Measurements from ENCODE around the gene ZNF518B. TPM values are rescaled to one million over a fixed set of nuclear protein-coding genes. Genes with fewer than 3 reads are reported as not detected.

ZNF518B gene
- total and polyA plus RNA-seq, 2 donors (not counting 1 experiment from before 2014, with no cell fraction given) = 12.4 to 20.0 TPM

- no peak overlapping the region for H3K27ac ChIP-seq (ENCODE audit: insufficient read depth, low read length)
- H4K20me1 ChIP-seq (ENCODE audit: control insufficient read depth, extremely low read depth, insufficient read depth, low read length) = no peaks in the 10 kb centered on the region
- no peak overlapping the region for H2AFZ ChIP-seq (ENCODE audit: low read length)
- no peak for DNase-seq (ENCODE audit: low read depth in 2 of 2)
- peaks cover 13% of the 10 kb centered on the region for H3K79me2 ChIP-seq (ENCODE audit: control insufficient read depth, insufficient read depth, low read length)
- H3K4me1 ChIP-seq (ENCODE audit: control insufficient read depth, extremely low read depth, insufficient read depth, low read length) = no peaks in the 10 kb centered on the region
- no peaks in the 10 kb centered on the region for H3K27me3 ChIP-seq (ENCODE audit: control insufficient read depth, insufficient read depth, low read length)
- H3K9me3 ChIP-seq (ENCODE audit: control insufficient read depth, insufficient read depth, low read depth, low read length) = no peaks in the 10 kb centered on the region
- no peak for TF ChIP-seq EZH2 (IDR thresholded peaks at IDR 0.05; ENCODE audit: low read length, missing control alignments)
- TF ChIP-seq CTCF (conservative IDR thresholded peaks at IDR 0.05 in 1 of 2, IDR thresholded peaks at IDR 0.05 in 1 of 2; ENCODE audit: low read depth in 1 of 2, low read length in 2 of 2) = no peak
- H3K36me3 ChIP-seq (ENCODE audit: control insufficient read depth, insufficient read depth, low read length) = peaks cover 12% of the 10 kb centered on the region
- H3K9ac ChIP-seq (ENCODE audit: insufficient read depth, low read length) = no peak overlapping the region
- no peak overlapping the region for H3K4me3 ChIP-seq (replicated peaks in 1 of 4; ENCODE audit: control extremely low read depth in 1 of 4, insufficient read depth in 1 of 4, low read depth in 3 of 4, low read length in 4 of 4)
- no peak overlapping the region for H3K4me2 ChIP-seq (ENCODE audit: extremely low read depth, insufficient read depth, low read length)
These were observed 2.1 kb downstream of the ZNF518B start for GRCh38 chr4:10455133-10455532.

GRCh38 chr4:10454726-10455125 lies 2.5 kb downstream of the ZNF518B start:
- no peak for DNase-seq (ENCODE audit: low read depth in 2 of 2)
- Histone ChIP-seq H3K4me2 (ENCODE audit: extremely low read depth, insufficient read depth, low read length) (no peak overlapping the region), H3K27me3 (ENCODE audit: control insufficient read depth, insufficient read depth, low read length) (no peaks in the 10 kb centered on the region), H3K4me3 (replicated peaks in 1 of 4; ENCODE audit: control extremely low read depth in 1 of 4, insufficient read depth in 1 of 4, low read depth in 3 of 4, low read length in 4 of 4) (no peak overlapping the region), H3K36me3 (ENCODE audit: control insufficient read depth, insufficient read depth, low read length) (peaks cover 12% of the 10 kb centered on the region), H4K20me1 (ENCODE audit: control insufficient read depth, extremely low read depth, insufficient read depth, low read length) (no peaks in the 10 kb centered on the region), H3K4me1 (ENCODE audit: control insufficient read depth, extremely low read depth, insufficient read depth, low read length) (no peaks in the 10 kb centered on the region), H3K27ac (ENCODE audit: insufficient read depth, low read length) (no peak overlapping the region), H3K9me3 (ENCODE audit: control insufficient read depth, insufficient read depth, low read depth, low read length) (no peaks in the 10 kb centered on the region), H2AFZ (ENCODE audit: low read length) (no peak overlapping the region), H3K79me2 (ENCODE audit: control insufficient read depth, insufficient read depth, low read length) (peaks cover 13% of the 10 kb centered on the region), H3K9ac (ENCODE audit: insufficient read depth, low read length) (no peak overlapping the region)
- no peak for TF ChIP-seq EZH2 (IDR thresholded peaks at IDR 0.05; ENCODE audit: low read length, missing control alignments)
- TF ChIP-seq CTCF (conservative IDR thresholded peaks at IDR 0.05 in 1 of 2, IDR thresholded peaks at IDR 0.05 in 1 of 2; ENCODE audit: low read depth in 1 of 2, low read length in 2 of 2) = no peak

GRCh38 chr4:10454121-10454520 lies 3.1 kb downstream of the ZNF518B start:
- Histone ChIP-seq H3K36me3 (ENCODE audit: control insufficient read depth, insufficient read depth, low read length) (peaks cover 12% of the 10 kb centered on the region), H3K9ac (ENCODE audit: insufficient read depth, low read length) (no peak overlapping the region), H2AFZ (ENCODE audit: low read length) (no peak overlapping the region), H3K4me3 (replicated peaks in 1 of 4; ENCODE audit: control extremely low read depth in 1 of 4, insufficient read depth in 1 of 4, low read depth in 3 of 4, low read length in 4 of 4) (no peak overlapping the region), H3K9me3 (ENCODE audit: control insufficient read depth, insufficient read depth, low read depth, low read length) (no peaks in the 10 kb centered on the region), H3K79me2 (ENCODE audit: control insufficient read depth, insufficient read depth, low read length) (peaks cover 13% of the 10 kb centered on the region), H4K20me1 (ENCODE audit: control insufficient read depth, extremely low read depth, insufficient read depth, low read length) (no peaks in the 10 kb centered on the region), H3K27me3 (ENCODE audit: control insufficient read depth, insufficient read depth, low read length) (no peaks in the 10 kb centered on the region), H3K4me1 (ENCODE audit: control insufficient read depth, extremely low read depth, insufficient read depth, low read length) (no peaks in the 10 kb centered on the region), H3K4me2 (ENCODE audit: extremely low read depth, insufficient read depth, low read length) (no peak overlapping the region), H3K27ac (ENCODE audit: insufficient read depth, low read length) (no peak overlapping the region)
- no peak for TF ChIP-seq CTCF (conservative IDR thresholded peaks at IDR 0.05 in 1 of 2, IDR thresholded peaks at IDR 0.05 in 1 of 2; ENCODE audit: low read depth in 1 of 2, low read length in 2 of 2)
- no peak for TF ChIP-seq EZH2 (IDR thresholded peaks at IDR 0.05; ENCODE audit: low read length, missing control alignments)
- DNase-seq (ENCODE audit: low read depth in 2 of 2) = no peak

Measured in fibroblast of lung (primary cell).